Stimulated activated CD4-positive, alpha-beta T cell treated with anti-CD3 and anti-CD28 coated beads, Interleukin-12 subunit alpha, Interleukin-12 subunit beta, amount 100 ng/mL, for 4 hours (primary cell): ENCODE data around the gene MYH4.

Experiments
- DNase-seq: peaks from one replicate; pipeline ENCODE4 v3.0.0-alpha.2; 2020

Gene MYH4

GRCh38 chr17:10421211-10421610 is 48.1 kb downstream of the MYH4 start:
- no peak for DNase-seq

- no peak for DNase-seq
Measured at GRCh38 chr17:10420811-10421210, 48.5 kb downstream of the MYH4 start.

GRCh38 chr17:10417431-10417830 is 51.9 kb downstream of the MYH4 start:
- no peak for DNase-seq

- DNase-seq, result no peak
Measured at GRCh38 chr17:10415161-10415560, 54.2 kb downstream of the MYH4 start.

- DNase-seq, result no peak
Measured at GRCh38 chr17:10403589-10403988, 65.8 kb downstream of the MYH4 start.

- no peak for DNase-seq
Measured at GRCh38 chr17:10398352-10398751, 71.0 kb downstream of the MYH4 start.

GRCh38 chr17:10396524-10397163 is 72.7 kb downstream of the MYH4 start:
- DNase-seq, result no peak

GRCh38 chr17:10394201-10394887 is 75.0 kb downstream of the MYH4 start:
- DNase-seq, result no peak
